HG02610 (cell line): Measurements from ENCODE around the gene CHDH.

Source experiments
- ATAC-seq: cut with Tn5 transposase; IDR thresholded peaks from one replicate; pipeline ENCODE4 v1.9.1; 2021; ENCODE audit warnings: mild to moderate bottlenecking, moderate library complexity; ENCODE audit not compliant: unreplicated experiment

CHDH gene

DNA sequence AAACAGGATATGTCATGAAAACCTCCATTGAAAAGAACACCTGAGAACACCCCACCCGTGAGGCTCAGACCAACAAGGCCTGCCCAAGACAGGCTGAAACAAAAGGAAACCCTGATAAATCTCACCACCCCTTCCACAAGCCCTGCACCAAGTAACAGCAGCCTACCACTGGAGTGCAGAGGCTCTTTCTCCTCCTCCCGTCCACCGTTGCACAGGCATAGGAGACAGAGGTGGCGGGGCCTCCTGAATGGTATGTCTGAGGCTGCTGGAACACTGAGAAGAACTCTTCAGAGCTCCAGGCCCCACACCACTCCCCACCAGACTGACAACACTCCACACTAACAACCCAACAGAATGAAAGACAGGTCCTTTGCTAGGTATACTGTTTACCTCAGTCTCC lies 21.4 kb downstream of the CHDH start:
- ATAC-seq, result no peak

- no peak for ATAC-seq
Measured at GRCh38 chr3:53823956-53824657, 22.1 kb downstream of the CHDH start.

- ATAC-seq, result no peak
Measured at GRCh38 chr3:53823026-53823955, 22.9 kb downstream of the CHDH start.

GRCh38 chr3:53822331-53822741 lies 23.9 kb downstream of the CHDH start:
- ATAC-seq, result no peak

DNA sequence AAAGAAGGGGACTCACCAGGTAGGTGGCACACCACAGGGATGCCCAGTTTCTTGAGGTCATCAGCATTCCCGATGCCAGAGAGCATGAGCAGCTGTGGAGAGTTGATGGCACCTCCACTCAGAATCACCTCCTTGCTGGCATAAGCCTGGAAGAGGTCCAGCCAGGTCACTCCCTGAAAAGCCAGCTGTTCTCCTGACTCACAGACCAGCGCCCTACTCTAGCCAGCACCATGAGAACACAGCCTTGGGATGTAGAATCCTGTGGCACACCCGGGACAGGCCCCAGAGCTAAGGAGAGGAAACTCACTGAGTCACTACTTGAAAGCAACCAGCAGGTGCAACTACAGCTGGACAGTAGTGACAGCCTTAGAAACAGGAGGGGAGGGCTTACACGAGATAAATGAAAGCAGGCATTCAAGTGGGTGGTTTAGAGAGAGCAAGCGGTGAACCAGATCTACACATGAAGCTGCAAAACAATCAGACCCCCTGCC lies 24.5 kb downstream of the CHDH start:
- ATAC-seq, result no peak

DNA sequence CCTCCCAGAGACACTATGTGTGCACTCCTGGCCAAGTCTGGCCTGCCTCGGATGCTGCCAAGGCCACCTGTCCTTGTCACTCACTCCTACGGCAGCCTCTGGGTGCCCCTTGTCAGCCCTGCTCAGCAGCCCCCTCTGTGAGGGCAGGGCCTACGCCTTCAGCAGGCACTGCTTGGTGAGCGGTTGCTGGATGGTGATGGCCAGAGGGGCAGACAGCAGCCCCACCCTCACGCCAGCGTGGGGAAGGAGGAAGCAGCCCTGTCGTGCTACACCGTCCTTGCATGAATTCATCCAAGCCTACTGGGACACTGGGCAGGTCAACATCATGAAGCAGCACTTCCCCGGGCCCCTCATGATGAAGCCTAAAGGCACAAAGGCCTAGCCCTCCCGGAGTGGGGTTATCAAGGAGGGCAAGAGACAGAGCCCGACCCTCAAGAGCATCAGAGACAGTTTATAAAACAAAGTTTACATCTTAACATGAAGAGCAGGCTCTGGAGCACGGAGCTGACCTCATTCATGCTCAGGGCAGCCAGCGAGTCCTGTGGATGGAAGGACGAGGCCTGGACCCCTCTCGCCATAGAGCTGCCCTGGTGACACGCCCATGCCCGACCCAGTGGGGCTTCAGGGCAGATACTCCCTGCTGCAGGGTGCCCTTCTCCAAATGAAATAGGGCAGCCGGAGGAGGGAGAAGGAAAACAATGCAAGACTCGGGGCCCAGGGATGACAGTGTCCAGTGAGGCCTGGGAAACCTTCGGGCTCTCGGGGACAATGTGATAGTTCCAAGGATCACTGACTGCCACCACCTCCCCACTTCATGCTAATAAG lies 25.3 kb downstream of the CHDH start:
- ATAC-seq, result no peak

DNA sequence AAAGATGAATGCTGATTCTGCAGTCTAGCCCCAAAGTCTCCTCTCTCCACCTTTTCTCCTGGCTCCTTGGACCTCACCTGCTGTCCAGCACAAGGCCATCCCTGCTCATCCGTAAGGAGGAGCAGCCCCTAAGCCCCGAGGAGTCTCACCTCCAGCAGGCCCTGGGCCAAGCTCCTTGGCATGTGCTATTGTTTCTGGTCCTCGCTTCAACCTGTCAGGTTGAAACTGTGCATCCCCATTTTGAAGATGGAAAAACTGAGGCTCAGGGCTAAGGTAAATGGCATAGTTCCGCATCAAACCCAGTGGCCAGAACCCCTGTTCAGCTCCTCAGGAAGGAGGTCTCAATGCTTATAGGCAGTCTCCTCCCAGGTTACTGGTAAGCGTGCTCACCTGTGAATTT lies 26.1 kb downstream of the CHDH start:
- ATAC-seq, result no peak

- no peak for ATAC-seq
Measured at GRCh38 chr3:53819163-53819868, 26.9 kb downstream of the CHDH start.

GRCh38 chr3:53818221-53819162 lies 27.7 kb downstream of the CHDH start:
- no peak for ATAC-seq

GRCh38 chr3:53817809-53818208 lies 28.4 kb downstream of the CHDH start:
- ATAC-seq, result no peak

DNA sequence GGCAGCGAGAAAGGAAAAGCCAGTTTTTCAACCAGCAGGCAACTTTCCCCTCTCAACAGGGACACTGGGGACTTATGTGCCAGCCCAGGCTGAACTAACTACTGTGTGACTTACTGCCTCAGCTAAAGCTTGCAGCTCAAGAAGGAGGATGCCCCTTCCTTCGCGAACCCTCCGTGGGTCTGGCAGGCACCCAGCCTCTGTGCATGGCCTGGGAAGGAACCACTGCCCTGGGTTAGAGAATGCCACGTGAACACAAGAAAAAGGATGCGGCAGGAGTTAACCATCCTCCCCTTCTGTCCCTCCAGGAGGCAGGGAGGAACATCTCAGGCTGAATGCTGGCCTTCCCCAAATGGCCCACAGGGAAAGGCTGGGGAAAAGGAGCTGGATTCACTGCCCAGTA lies 29.0 kb downstream of the CHDH start:
- no peak for ATAC-seq

DNA sequence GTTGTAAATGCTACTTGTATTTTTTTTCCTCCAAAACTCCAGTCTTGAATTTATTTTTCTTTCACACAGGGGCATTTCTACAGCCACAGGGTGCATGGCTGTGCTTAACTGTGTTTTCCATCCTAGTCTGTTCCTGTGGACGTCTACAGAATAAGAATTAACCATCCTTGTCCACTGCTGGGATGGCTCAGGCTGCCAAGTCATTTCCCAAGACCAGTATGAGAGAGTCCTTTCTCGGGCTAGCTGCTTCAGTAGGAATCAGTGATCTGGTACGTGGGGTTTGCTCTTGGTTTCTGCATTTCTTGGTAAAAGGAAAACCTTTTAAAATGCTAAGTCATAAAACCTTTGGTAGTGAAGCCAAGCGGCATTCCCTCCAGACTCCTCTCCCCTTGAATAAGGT lies 29.8 kb downstream of the CHDH start:
- peak; percentile 62 for ATAC-seq

GRCh38 chr3:53815651-53816050 lies 30.6 kb downstream of the CHDH start:
- no peak for ATAC-seq

DNA sequence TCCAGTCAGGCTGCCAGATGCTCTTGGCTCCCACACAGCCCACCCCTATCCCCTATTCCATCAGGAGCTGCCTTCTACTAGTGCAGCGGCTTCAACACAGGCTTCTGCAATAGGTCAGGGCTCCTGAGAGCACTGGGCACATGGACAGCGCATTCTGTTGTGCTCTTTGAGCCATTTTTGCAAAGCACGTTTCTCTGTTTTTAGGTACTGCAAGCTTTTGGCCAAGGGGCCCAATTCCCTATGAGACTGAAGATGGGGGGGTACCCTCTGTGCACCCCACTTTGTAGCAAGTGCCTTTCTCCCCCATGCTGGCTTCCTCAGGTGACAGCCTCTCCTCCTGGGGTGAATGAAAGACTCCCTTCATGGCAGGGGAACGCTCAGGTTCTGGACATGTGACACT lies 31.2 kb downstream of the CHDH start:
- ATAC-seq, result no peak

DNA sequence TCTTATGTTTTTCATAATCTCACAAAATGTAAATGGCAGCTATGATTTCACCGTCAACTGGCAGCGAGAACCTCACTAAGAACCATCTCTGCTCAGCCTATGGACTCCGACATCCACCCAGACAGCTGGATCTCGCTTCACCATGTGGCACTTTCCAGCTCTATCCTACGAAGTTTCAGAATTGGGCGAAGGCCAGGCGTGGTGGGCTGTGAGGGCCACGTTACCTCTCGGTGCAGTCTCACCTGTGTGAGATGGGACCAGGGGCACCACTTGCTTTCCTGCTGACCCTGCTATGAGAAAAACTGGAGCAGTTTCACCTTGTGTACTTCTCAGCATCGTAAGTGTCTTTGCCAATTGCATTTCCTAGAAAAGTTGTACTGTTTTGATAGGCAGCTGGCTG lies 32.3 kb downstream of the CHDH start:
- ATAC-seq, result no peak

DNA sequence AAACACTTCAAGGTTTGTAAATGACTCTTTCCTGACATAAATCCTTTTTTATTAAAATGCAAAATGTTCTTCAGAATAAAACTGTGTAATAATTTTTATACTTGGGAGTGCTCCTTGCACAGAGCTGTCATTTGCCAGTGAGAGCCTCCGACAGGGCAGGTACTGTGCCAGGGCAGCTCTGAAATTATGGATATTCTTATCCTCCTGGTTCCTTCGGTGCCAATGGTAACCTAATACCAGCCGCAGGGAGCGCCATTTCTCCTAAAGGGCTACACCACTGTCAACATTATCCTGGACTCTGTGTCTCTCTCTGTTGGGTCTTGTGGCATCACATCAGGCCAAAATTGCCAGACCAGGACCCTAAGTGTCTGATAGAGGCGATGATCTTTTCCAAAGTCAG lies 33.0 kb downstream of the CHDH start:
- no peak for ATAC-seq

- ATAC-seq, result no peak
Measured at GRCh38 chr3:53812434-53812833, 33.8 kb downstream of the CHDH start.

GRCh38 chr3:53811143-53811927 lies 34.9 kb downstream of the CHDH start:
- no peak for ATAC-seq
